HUES6 (cell line): ENCODE data around the gene RSAD2.

ENCODE experiments used
- H3K27ac ChIP-seq: 2 replicates; pipeline ENCODE4 v1.7.0; 2013; ENCODE audit warnings: low read depth, mild to moderate bottlenecking, low read length, inconsistent platforms
- H3K27me3 ChIP-seq: 2 replicates; pipeline ENCODE4 v1.6.1; 2013; ENCODE audit warnings: low read length; ENCODE audit not compliant: control insufficient read depth, insufficient read depth
- H3K36me3 ChIP-seq: 2 replicates; pipeline ENCODE4 v1.6.1; 2013; ENCODE audit warnings: low read length; ENCODE audit not compliant: control insufficient read depth, insufficient read depth
- H3K4me1 ChIP-seq: 2 replicates; pipeline ENCODE4 v1.6.1; 2013; ENCODE audit warnings: low read length; ENCODE audit not compliant: control insufficient read depth, insufficient read depth
- H3K4me3 ChIP-seq: 2 replicates; pipeline ENCODE4 v1.5.1; 2013; ENCODE audit warnings: low read depth, low read length
- H3K9ac ChIP-seq: one replicate; pipeline ENCODE4 v1.6.1; 2013; ENCODE audit warnings: mild to moderate bottlenecking, low read length
- H3K9me3 ChIP-seq: 2 replicates; pipeline ENCODE4 v1.6.1; 2013; ENCODE audit warnings: low read depth, low read length; ENCODE audit not compliant: control insufficient read depth, insufficient read depth

Gene RSAD2

GRCh38 chr2:6908291-6908690, 30.7 kb downstream of the RSAD2 start:
- H3K9me3 ChIP-seq, result peaks cover 4% of the 10 kb centered on the region; the same call in 1 of the 2 replicates
- H3K4me1 ChIP-seq, result no peaks in the 10 kb centered on the region
- H3K9ac ChIP-seq, result no peak overlapping the region
- H3K36me3 ChIP-seq, result no peaks in the 10 kb centered on the region
- 0 out of 2 replicates have a peak, but pooled peaks cover 3% of the 10 kb centered on the region for H3K27me3 ChIP-seq
- no peak overlapping the region for H3K27ac ChIP-seq
- no peak overlapping the region for H3K4me3 ChIP-seq

GRCh38 chr2:6909431-6910385, 32.1 kb downstream of the RSAD2 start:
- H3K27ac ChIP-seq, result no peak overlapping the region
- H3K4me1 ChIP-seq, result no peaks in the 10 kb centered on the region
- H3K36me3 ChIP-seq, result no peaks in the 10 kb centered on the region
- H3K9ac ChIP-seq, result no peak overlapping the region
- no peak overlapping the region for H3K4me3 ChIP-seq
- H3K9me3 ChIP-seq, result peaks cover under 1% of the 10 kb centered on the region; the same call in 1 of the 2 replicates
- 0 out of 2 replicates have a peak, but pooled peaks cover 3% of the 10 kb centered on the region for H3K27me3 ChIP-seq

GRCh38 chr2:6911721-6912120, 34.1 kb downstream of the RSAD2 start:
- no peak overlapping the region for H3K27ac ChIP-seq
- H3K9me3 ChIP-seq, result no peaks in the 10 kb centered on the region
- H3K27me3 ChIP-seq, result peaks cover 11% of the 10 kb centered on the region
- peaks cover 10% of the 10 kb centered on the region for H3K4me1 ChIP-seq
- no peaks in the 10 kb centered on the region for H3K36me3 ChIP-seq
- H3K4me3 ChIP-seq, result no peak overlapping the region
- no peak overlapping the region for H3K9ac ChIP-seq

GRCh38 chr2:6913415-6914157, 36.0 kb downstream of the RSAD2 start:
- H3K36me3 ChIP-seq, result no peaks in the 10 kb centered on the region
- H3K9me3 ChIP-seq, result no peaks in the 10 kb centered on the region
- no peak overlapping the region for H3K9ac ChIP-seq
- peaks cover 18% of the 10 kb centered on the region for H3K27me3 ChIP-seq
- no peak overlapping the region for H3K27ac ChIP-seq
- peaks cover 10% of the 10 kb centered on the region for H3K4me1 ChIP-seq
- no peak overlapping the region for H3K4me3 ChIP-seq

GRCh38 chr2:6914828-6915227, 37.3 kb downstream of the RSAD2 start:
- no peaks in the 10 kb centered on the region for H3K9me3 ChIP-seq
- H3K9ac ChIP-seq, result no peak overlapping the region
- H3K4me1 ChIP-seq, result peaks cover 14% of the 10 kb centered on the region
- H3K27me3 ChIP-seq, result peaks cover 23% of the 10 kb centered on the region
- H3K27ac ChIP-seq, result no peak overlapping the region
- H3K36me3 ChIP-seq, result no peaks in the 10 kb centered on the region
- H3K4me3 ChIP-seq, result no peak overlapping the region

GRCh38 chr2:6915399-6915798, 37.8 kb downstream of the RSAD2 start:
- no peaks in the 10 kb centered on the region for H3K36me3 ChIP-seq
- no peak overlapping the region for H3K27ac ChIP-seq
- peaks cover 23% of the 10 kb centered on the region for H3K27me3 ChIP-seq
- no peaks in the 10 kb centered on the region for H3K9me3 ChIP-seq
- H3K9ac ChIP-seq, result no peak overlapping the region
- H3K4me3 ChIP-seq, result no peak overlapping the region
- H3K4me1 ChIP-seq, result peaks cover 18% of the 10 kb centered on the region

- Histone ChIP-seq H3K27me3 (peaks cover 23% of the 10 kb centered on the region), H3K27ac (no peak overlapping the region), H3K4me3 (no peak overlapping the region), H3K4me1 (peaks cover 18% of the 10 kb centered on the region), H3K36me3 (no peaks in the 10 kb centered on the region), H3K9ac (no peak overlapping the region), H3K9me3 (no peaks in the 10 kb centered on the region)
Observed at GRCh38 chr2:6916224-6916623, 38.6 kb downstream of the RSAD2 start.

GRCh38 chr2:6916736-6917070, 39.1 kb downstream of the RSAD2 start:
- peaks cover 18% of the 10 kb centered on the region for H3K4me1 ChIP-seq
- peaks cover 23% of the 10 kb centered on the region for H3K27me3 ChIP-seq
- H3K9me3 ChIP-seq, result no peaks in the 10 kb centered on the region
- no peaks in the 10 kb centered on the region for H3K36me3 ChIP-seq
- no peak overlapping the region for H3K27ac ChIP-seq
- H3K9ac ChIP-seq, result no peak overlapping the region
- peak overlapping the region; percentile 60 for H3K4me3 ChIP-seq

- Histone ChIP-seq H3K27me3 (peaks cover 23% of the 10 kb centered on the region), H3K9me3 (no peaks in the 10 kb centered on the region), H3K36me3 (no peaks in the 10 kb centered on the region), H3K4me1 (peaks cover 20% of the 10 kb centered on the region), H3K27ac (no peak within 1 kb of the TSS), H3K9ac (peak within 1 kb of the TSS; percentile 67), H3K4me3 (peak within 1 kb of the TSS; percentile 60)
Observed at GRCh38 chr2:6917071-6917760, 39.6 kb downstream of the RSAD2 start, which contains the start of gene RNF144A. Gene RNF144A, plus strand, starts transcription at chr2:6917412. Its CDS starts 79,515 bp downstream, at chr2:6996927.

GRCh38 chr2:6917761-6918421, 40.3 kb downstream of the RSAD2 start:
- Histone ChIP-seq H3K27ac (no peak overlapping the region), H3K9ac (peak overlapping the region; percentile 67), H3K4me3 (peak overlapping the region; percentile 60)

More at GRCh38 chr2:6917761-6918421, 40.3 kb downstream of the RSAD2 start:
- peaks cover 23% of the 10 kb centered on the region for H3K27me3 ChIP-seq
- no peaks in the 10 kb centered on the region for H3K9me3 ChIP-seq
- peaks cover 21% of the 10 kb centered on the region for H3K4me1 ChIP-seq
- H3K36me3 ChIP-seq, result no peaks in the 10 kb centered on the region
